Jurkat, Clone E6-1 (cell line): Measurements from ENCODE around the gene KRT33B.

Source experiments
- DNase-seq: peaks from one replicate; pipeline ENCODE4 v3.0.0-alpha.2; 2011; ENCODE audit warnings: low read depth, low spot score
- H3K4me3 ChIP-seq: 2 replicates; pipeline ENCODE4 v1.5.1; 2011; ENCODE audit warnings: mild to moderate bottlenecking, low read length, control low read depth, moderate library complexity

The KRT33B gene

GRCh38 chr17:41329279-41329948 is 40.2 kb downstream of the KRT33B start:
- H3K4me3 ChIP-seq = no peak overlapping the region
- no peak for DNase-seq

- no peak for DNase-seq
- H3K4me3 ChIP-seq = no peak overlapping the region
Measured at GRCh38 chr17:41328207-41328606, 41.4 kb downstream of the KRT33B start.

- DNase-seq = no peak
- no peak overlapping the region for H3K4me3 ChIP-seq
Measured at GRCh38 chr17:41327411-41328120, 42.0 kb downstream of the KRT33B start.

- H3K4me3 ChIP-seq = no peak overlapping the region
- peak; percentile 23 for DNase-seq
Measured at GRCh38 chr17:41326173-41327145, 43.2 kb downstream of the KRT33B start.

- no peak for DNase-seq
- H3K4me3 ChIP-seq = no peak overlapping the region
Measured at GRCh38 chr17:41325611-41326010, 44.0 kb downstream of the KRT33B start.

- H3K4me3 ChIP-seq = no peak overlapping the region
- no peak for DNase-seq
Measured at GRCh38 chr17:41325126-41325525, 44.5 kb downstream of the KRT33B start.

- no peak for DNase-seq
Measured at GRCh38 chr17:41324180-41325075, 45.2 kb downstream of the KRT33B start.

GRCh38 chr17:41322903-41323895 is 46.4 kb downstream of the KRT33B start:
- H3K4me3 ChIP-seq = no peak overlapping the region
- no peak for DNase-seq

More at GRCh38 chr17:41324180-41325075, 45.2 kb downstream of the KRT33B start:
- no peak overlapping the region for H3K4me3 ChIP-seq

GRCh38 chr17:41322094-41322902 is 47.3 kb downstream of the KRT33B start:
- DNase-seq = peak; percentile 59
- no peak overlapping the region for H3K4me3 ChIP-seq

- no peak overlapping the region for H3K4me3 ChIP-seq
- DNase-seq = no peak
Measured at GRCh38 chr17:41318231-41318630, 51.4 kb downstream of the KRT33B start.

GRCh38 chr17:41315814-41316445 is 53.7 kb downstream of the KRT33B start:
- no peak overlapping the region for H3K4me3 ChIP-seq
- no peak for DNase-seq

GRCh38 chr17:41315204-41315794 is 54.3 kb downstream of the KRT33B start, which contains the start of gene KRTAP17-1:
KRTAP17-1 (minus strand) TSS chr17:41315710; CDS start chr17:41315650, 60 bp downstream.
- DNase-seq = no peak
- no peak within 1 kb of the TSS for H3K4me3 ChIP-seq
